NCI-H69 (cell line): ENCODE data around the gene NPC1.

ENCODE experiments used
- DNase-seq: peaks from one replicate; lab custom pipeline; 2025; lab: John Stamatoyannopoulos, UW

Gene NPC1

GRCh38 chr18:23548275-23548674 is 38.0 kb downstream of the NPC1 start:
- no peak for DNase-seq

- peak; percentile 55 for DNase-seq
Measured at GRCh38 chr18:23547846-23548245, 38.5 kb downstream of the NPC1 start.

- DNase-seq: no peak
Measured at GRCh38 chr18:23547306-23547705, 39.0 kb downstream of the NPC1 start.

- no peak for DNase-seq
Measured at GRCh38 chr18:23545247-23545789, 41.0 kb downstream of the NPC1 start.

GRCh38 chr18:23542461-23542860 is 43.8 kb downstream of the NPC1 start:
- no peak for DNase-seq

GRCh38 chr18:23541349-23542093 is 44.8 kb downstream of the NPC1 start:
- DNase-seq: no peak

- DNase-seq: no peak
Measured at GRCh38 chr18:23540867-23541266, 45.4 kb downstream of the NPC1 start.

- DNase-seq: no peak
Measured at GRCh38 chr18:23539911-23540525, 46.3 kb downstream of the NPC1 start.

- DNase-seq: no peak
Measured at GRCh38 chr18:23539296-23539695, 47.0 kb downstream of the NPC1 start.

- no peak for DNase-seq
Measured at GRCh38 chr18:23538870-23539269, 47.4 kb downstream of the NPC1 start.

- DNase-seq: no peak
Measured at GRCh38 chr18:23538001-23538400, 48.3 kb downstream of the NPC1 start.

GRCh38 chr18:23537274-23537673 is 49.0 kb downstream of the NPC1 start:
- no peak for DNase-seq

- DNase-seq: no peak
Measured at GRCh38 chr18:23536204-23536603, 50.1 kb downstream of the NPC1 start.

- DNase-seq: no peak
Measured at GRCh38 chr18:23534276-23534675, 52.0 kb downstream of the NPC1 start.

- DNase-seq: no peak
Measured at GRCh38 chr18:23532848-23533247, 53.5 kb downstream of the NPC1 start.

GRCh38 chr18:23531912-23532311 is 54.4 kb downstream of the NPC1 start:
- no peak for DNase-seq

GRCh38 chr18:23530195-23530594 is 56.1 kb downstream of the NPC1 start:
- no peak for DNase-seq

- DNase-seq: no peak
Measured at GRCh38 chr18:23529604-23530003, 56.7 kb downstream of the NPC1 start.

GRCh38 chr18:23528580-23529472 is 57.5 kb downstream of the NPC1 start:
- no peak for DNase-seq

GRCh38 chr18:23526501-23527063 is 59.7 kb downstream of the NPC1 start:
- DNase-seq: no peak

- DNase-seq: no peak
Measured at GRCh38 chr18:23524213-23524707, 62.0 kb downstream of the NPC1 start.
